Effector memory CD4-positive, alpha-beta T cell (primary cell): Measurements from ENCODE around the gene TBC1D17.

ENCODE experiments used
- DNase-seq, 3 donors: peaks; one replicate each; pipeline ENCODE4 v3.0.0-alpha.2; 2020
- H3K27ac ChIP-seq: 2 replicates; pipeline ENCODE4 v1.7.0; 2013; ENCODE audit warnings: mild to moderate bottlenecking, low read length, moderate library complexity; ENCODE audit not compliant: insufficient read depth, poor library complexity, severe bottlenecking
- H3K27me3 ChIP-seq: replicated peaks from 2 replicates; pipeline ENCODE4 v1.7.0; 2013; ENCODE audit warnings: mild to moderate bottlenecking, low read length; ENCODE audit not compliant: insufficient read depth, control insufficient read depth, poor library complexity, severe bottlenecking
- H3K36me3 ChIP-seq: 2 replicates; pipeline ENCODE4 v1.7.0; 2013; ENCODE audit warnings: mild to moderate bottlenecking, low read length, moderate library complexity; ENCODE audit not compliant: control insufficient read depth, insufficient read depth
- H3K4me1 ChIP-seq: 2 replicates; pipeline ENCODE4 v1.7.0; 2013; ENCODE audit warnings: low read length, mild to moderate bottlenecking; ENCODE audit not compliant: control insufficient read depth, insufficient read depth, poor library complexity, severe bottlenecking
- H3K4me3 ChIP-seq: 2 replicates; pipeline ENCODE4 v1.7.0; 2013; ENCODE audit warnings: low read length, low read depth, mild to moderate bottlenecking; ENCODE audit not compliant: insufficient read depth, poor library complexity, severe bottlenecking
- H3K9me3 ChIP-seq: 2 replicates; pipeline ENCODE4 v1.7.0; 2013; ENCODE audit warnings: mild to moderate bottlenecking, low read length, moderate library complexity; ENCODE audit not compliant: control insufficient read depth

TBC1D17 gene

GRCh38 chr19:49847731-49848696, 29.5 kb upstream of the TBC1D17 start:
- Histone ChIP-seq H3K4me1 (peaks cover 3% of the 10 kb centered on the region), H3K36me3 (no peaks in the 10 kb centered on the region), H3K9me3 (no peaks in the 10 kb centered on the region), H3K27ac (no peak overlapping the region), H3K27me3 (no peaks in the 10 kb centered on the region), H3K4me3 (no peak overlapping the region)
- DNase-seq: no peak

- DNase-seq: no peak
- Histone ChIP-seq H3K27ac (no peak overlapping the region), H3K27me3 (no peaks in the 10 kb centered on the region)
These were observed 28.6 kb upstream of the TBC1D17 start for GRCh38 chr19:49848938-49849337.

GRCh38 chr19:49849433-49850220, 27.9 kb upstream of the TBC1D17 start:
- Histone ChIP-seq H3K36me3 (no peaks in the 10 kb centered on the region), H3K4me3 (no peak overlapping the region), H3K4me1 (peaks cover 3% of the 10 kb centered on the region), H3K27ac (no peak overlapping the region), H3K27me3 (no peaks in the 10 kb centered on the region), H3K9me3 (no peaks in the 10 kb centered on the region)
- DNase-seq: no peak

More at GRCh38 chr19:49848938-49849337, 28.6 kb upstream of the TBC1D17 start:
- H3K4me3 ChIP-seq: no peak overlapping the region
- H3K4me1 ChIP-seq: peaks cover 3% of the 10 kb centered on the region
- H3K9me3 ChIP-seq: no peaks in the 10 kb centered on the region
- H3K36me3 ChIP-seq: no peaks in the 10 kb centered on the region

GRCh38 chr19:49850221-49850486, 27.3 kb upstream of the TBC1D17 start:
- Histone ChIP-seq H3K4me3 (peak overlapping the region; percentile 98), H3K27me3 (no peaks in the 10 kb centered on the region), H3K27ac (peak overlapping the region; percentile 95), H3K4me1 (peaks cover 3% of the 10 kb centered on the region), H3K36me3 (peaks cover 3% of the 10 kb centered on the region), H3K9me3 (no peaks in the 10 kb centered on the region)
- no peak for DNase-seq

GRCh38 chr19:49850487-49851342, 26.8 kb upstream of the TBC1D17 start, which contains the start of gene PTOV1:
Gene PTOV1 (plus strand): TSS chr19:49851159.
- Histone ChIP-seq H3K27me3 (no peaks in the 10 kb centered on the region), H3K27ac (peak within 1 kb of the TSS; percentile 95), H3K9me3 (no peaks in the 10 kb centered on the region), H3K4me3 (peak within 1 kb of the TSS; percentile 98), H3K4me1 (peaks cover 3% of the 10 kb centered on the region), H3K36me3 (peaks cover 8% of the 10 kb centered on the region)
- peak; percentile 76 to 82 (median 78) for DNase-seq

GRCh38 chr19:49851456-49852259, 25.8 kb upstream of the TBC1D17 start:
- Histone ChIP-seq H3K27me3 (no peaks in the 10 kb centered on the region), H3K36me3 (peaks cover 16% of the 10 kb centered on the region), H3K27ac (peak overlapping the region; percentile 40), H3K4me1 (peaks cover 3% of the 10 kb centered on the region), H3K9me3 (no peaks in the 10 kb centered on the region), H3K4me3 (peak overlapping the region; percentile 98)
- peak in 1 of 3 donors; percentile 15 for DNase-seq

- H3K4me1 ChIP-seq: peaks cover 3% of the 10 kb centered on the region
- no peaks in the 10 kb centered on the region for H3K9me3 ChIP-seq
- DNase-seq: no peak
- H3K27me3 ChIP-seq: no peaks in the 10 kb centered on the region
- H3K36me3 ChIP-seq: peaks cover 20% of the 10 kb centered on the region
- H3K4me3 ChIP-seq: no peak overlapping the region
- no peak overlapping the region for H3K27ac ChIP-seq
These were observed 24.8 kb upstream of the TBC1D17 start for GRCh38 chr19:49852631-49853126.

- no peak overlapping the region for H3K27ac ChIP-seq
- peaks cover 3% of the 10 kb centered on the region for H3K4me1 ChIP-seq
- H3K9me3 ChIP-seq: no peaks in the 10 kb centered on the region
- no peaks in the 10 kb centered on the region for H3K27me3 ChIP-seq
- DNase-seq: no peak
- H3K36me3 ChIP-seq: peaks cover 32% of the 10 kb centered on the region
- H3K4me3 ChIP-seq: no peak overlapping the region
These were observed 23.6 kb upstream of the TBC1D17 start for GRCh38 chr19:49853852-49854377.
